Myocyte (in vitro differentiated cells): ENCODE results near the gene RSAD1. TPM values are rescaled to one million over a fixed set of nuclear protein-coding genes. Genes with fewer than 3 reads are reported as not detected.

Source experiments
- DNase-seq: peaks from one replicate; pipeline ENCODE4 v3.0.0-alpha.2; 2012; ENCODE audit warnings: low read depth
- polyA plus RNA-seq: library from polyadenylated mRNA; unstranded; fragments of >200 nt; gene quantifications from one replicate; pipeline ENCODE4 v1.2.1, GENCODE V29; 2012; ENCODE audit warnings: missing spikeins
- total RNA-seq: library from RNA; depleted of rRNA; stranded (reverse); fragments of >200 nt; gene quantifications from 2 replicates; pipeline ENCODE4 v1.2.3, GENCODE V29; 2014

The RSAD1 gene
- 34.2 and 39.3 TPM in 2 replicates for total RNA-seq
- 27.5 TPM for polyA plus RNA-seq

GRCh38 chr17:50478391-50479381, at the start of gene RSAD1:
Gene RSAD1, plus strand, starts transcription at chr17:50478860. Its CDS starts 25 bp downstream, at chr17:50478885.
- peak; percentile 91 for DNase-seq

- DNase-seq: no peak
These were observed 48.9 kb upstream of the RSAD1 start for GRCh38 chr17:50429793-50430192.

- DNase-seq: no peak
These were observed 47.6 kb upstream of the RSAD1 start for GRCh38 chr17:50430821-50431618.

- DNase-seq: no peak
These were observed 46.4 kb upstream of the RSAD1 start for GRCh38 chr17:50432125-50432762.

- no peak for DNase-seq
These were observed 41.3 kb upstream of the RSAD1 start for GRCh38 chr17:50437409-50437808.

GRCh38 chr17:50439008-50439407, 39.7 kb upstream of the RSAD1 start:
- peak; percentile 44 for DNase-seq

GRCh38 chr17:50440172-50440837, 38.4 kb upstream of the RSAD1 start:
- peak; percentile 58 for DNase-seq

GRCh38 chr17:50440838-50441829, 37.5 kb upstream of the RSAD1 start:
- DNase-seq: no peak

- DNase-seq: peak; percentile 75
These were observed 35.1 kb upstream of the RSAD1 start for GRCh38 chr17:50443505-50443974.

- no peak for DNase-seq
These were observed 33.6 kb upstream of the RSAD1 start for GRCh38 chr17:50444841-50445715.

GRCh38 chr17:50445730-50446325, 32.8 kb upstream of the RSAD1 start:
- DNase-seq: no peak

- no peak for DNase-seq
These were observed 30.6 kb upstream of the RSAD1 start for GRCh38 chr17:50447870-50448595.

GRCh38 chr17:50448643-50449042, 30.0 kb upstream of the RSAD1 start:
- DNase-seq: no peak

- DNase-seq: no peak
These were observed 26.6 kb upstream of the RSAD1 start for GRCh38 chr17:50451943-50452629.

GRCh38 chr17:50452630-50453300, 25.9 kb upstream of the RSAD1 start:
- DNase-seq: no peak

GRCh38 chr17:50453901-50454300, 24.8 kb upstream of the RSAD1 start:
- no peak for DNase-seq
